Tibial nerve (tissue), 3 donors: ENCODE results near the gene FBLN2.

ENCODE experiments used
- POLR2A ChIP-seq, 2 donors: fragments of 450-650 bp; IDR thresholded peaks; one replicate each; pipeline ENCODE4 v1.6.1; 2017; ENCODE audit warnings: antibody characterized with exemption in 2 of 2, mild to moderate bottlenecking in 2 of 2, moderate library complexity in 2 of 2
- TF ChIP-seq, protein P1 (sequence below), 5 experiments: fragments of 200-600 bp in 3 of 5; fragments of 450-650 bp in 2 of 5; sonication (generic) in 3 of 5; IDR thresholded peaks; one replicate each; pipeline ENCODE4 v1.5.1; 2016 to 2019; ENCODE audit warnings: antibody characterized with exemption in 5 of 5, mild to moderate bottlenecking in 3 of 5, moderate library complexity in 2 of 5

GRCh38 chr3:13513051-13513912 is 35.6 kb upstream of the FBLN2 start:
- no peak for TF ChIP-seq POLR2A (IDR thresholded peaks at IDR 0.05)
- TF ChIP-seq, protein P1, sequence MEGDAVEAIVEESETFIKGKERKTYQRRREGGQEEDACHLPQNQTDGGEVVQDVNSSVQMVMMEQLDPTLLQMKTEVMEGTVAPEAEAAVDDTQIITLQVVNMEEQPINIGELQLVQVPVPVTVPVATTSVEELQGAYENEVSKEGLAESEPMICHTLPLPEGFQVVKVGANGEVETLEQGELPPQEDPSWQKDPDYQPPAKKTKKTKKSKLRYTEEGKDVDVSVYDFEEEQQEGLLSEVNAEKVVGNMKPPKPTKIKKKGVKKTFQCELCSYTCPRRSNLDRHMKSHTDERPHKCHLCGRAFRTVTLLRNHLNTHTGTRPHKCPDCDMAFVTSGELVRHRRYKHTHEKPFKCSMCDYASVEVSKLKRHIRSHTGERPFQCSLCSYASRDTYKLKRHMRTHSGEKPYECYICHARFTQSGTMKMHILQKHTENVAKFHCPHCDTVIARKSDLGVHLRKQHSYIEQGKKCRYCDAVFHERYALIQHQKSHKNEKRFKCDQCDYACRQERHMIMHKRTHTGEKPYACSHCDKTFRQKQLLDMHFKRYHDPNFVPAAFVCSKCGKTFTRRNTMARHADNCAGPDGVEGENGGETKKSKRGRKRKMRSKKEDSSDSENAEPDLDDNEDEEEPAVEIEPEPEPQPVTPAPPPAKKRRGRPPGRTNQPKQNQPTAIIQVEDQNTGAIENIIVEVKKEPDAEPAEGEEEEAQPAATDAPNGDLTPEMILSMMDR (IDR thresholded peaks at IDR 0.05), result no peak
